Neural cell (in vitro differentiated cells): ENCODE data around the gene ACOXL. TPM values are rescaled to one million over a fixed set of nuclear protein-coding genes. Genes with fewer than 3 reads are reported as not detected.

Experiments used
- H2AFZ ChIP-seq: fragments of 200-600, 300-800 bp; sonication (generic), shearing (Covaris generic); 2 replicates; pipeline ENCODE4 v1.6.0; 2014; ENCODE audit warnings: low read depth, mild to moderate bottlenecking, antibody characterized with exemption, low read length, moderate library complexity
- H3F3A ChIP-seq: fragments of 200-600 bp; shearing (Covaris generic); 2 replicates; pipeline ENCODE4 v1.6.1; 2016; ENCODE audit warnings: mild to moderate bottlenecking, moderate library complexity, mixed read lengths, antibody characterized with exemption, low read length; ENCODE audit not compliant: insufficient read depth, poor library complexity, severe bottlenecking
- H3K27ac ChIP-seq: fragments of 200-600, 300-800 bp; sonication (generic), shearing (Covaris generic); 2 replicates; pipeline ENCODE4 v1.5.1; 2014; ENCODE audit warnings: mild to moderate bottlenecking, low read length, moderate library complexity
- H3K27me3 ChIP-seq: fragments of 300-800, 200-600 bp; sonication (generic), shearing (Covaris generic); 2 replicates; pipeline ENCODE4 v1.6.0; 2014; ENCODE audit warnings: mild to moderate bottlenecking, low read depth, low read length, moderate library complexity; ENCODE audit not compliant: insufficient read depth
- H3K36me3 ChIP-seq: fragments of 300-800, 200-600 bp; sonication (generic), shearing (Covaris generic); 2 replicates; pipeline ENCODE4 v1.5.1; 2014; ENCODE audit warnings: mild to moderate bottlenecking, antibody characterized with exemption, low read length, moderate library complexity; ENCODE audit not compliant: insufficient read depth
- H3K4me2 ChIP-seq: fragments of 300-800, 200-600 bp; sonication (generic), shearing (Covaris generic); 2 replicates; pipeline ENCODE4 v1.6.0; 2014; ENCODE audit warnings: mild to moderate bottlenecking, low read length
- H3K4me3 ChIP-seq: fragments of 300-800, 200-600 bp; sonication (generic), shearing (Covaris generic); 2 replicates; pipeline ENCODE4 v1.5.1; 2014; ENCODE audit warnings: mild to moderate bottlenecking, low read length, moderate library complexity
- H3K79me2 ChIP-seq: fragments of 200-600 bp; shearing (Covaris generic); replicated peaks from 2 replicates; pipeline ENCODE4 v1.6.0; 2014; ENCODE audit warnings: mild to moderate bottlenecking, low read length, moderate library complexity; ENCODE audit not compliant: insufficient read depth
- H3K9ac ChIP-seq: fragments of 300-800, 200-600 bp; sonication (generic), shearing (Covaris generic); 2 replicates; pipeline ENCODE4 v1.6.1; 2016; ENCODE audit warnings: mild to moderate bottlenecking, low read length, mixed read lengths
- H3K9me2 ChIP-seq: fragments of 200-600 bp; shearing (Covaris generic); 2 replicates; pipeline ENCODE4 v1.6.1; 2016; ENCODE audit warnings: mild to moderate bottlenecking, low read length, mixed read lengths; ENCODE audit not compliant: insufficient read depth
- H3K9me3 ChIP-seq: fragments of 200-600, 300-800 bp; sonication (generic), shearing (Covaris generic); 2 replicates; pipeline ENCODE4 v1.6.1; 2016; ENCODE audit warnings: mild to moderate bottlenecking, mixed run types, low read length, moderate library complexity, mixed read lengths
- H4K20me1 ChIP-seq: fragments of 200-600 bp; shearing (Covaris generic); 2 replicates; pipeline ENCODE4 v1.6.1; 2016; ENCODE audit warnings: mild to moderate bottlenecking, mixed run types; ENCODE audit not compliant: insufficient read depth
- CTCF ChIP-seq: fragments of 450-650 bp; IDR thresholded peaks from 2 replicates; pipeline ENCODE4 v1.5.1; 2014; ENCODE audit warnings: antibody characterized with exemption, mild to moderate bottlenecking, moderate library complexity; ENCODE audit not compliant: poor library complexity, severe bottlenecking
- EP300 ChIP-seq: fragments of 450-650 bp; conservative IDR thresholded peaks from 2 replicates; pipeline ENCODE4 v1.6.1; 2014; ENCODE audit warnings: antibody characterized with exemption, mild to moderate bottlenecking, moderate library complexity; ENCODE audit not compliant: poor library complexity, severe bottlenecking
- EZH2 ChIP-seq: fragments of 200-600, 300-800 bp; shearing (Covaris generic), sonication (generic); IDR thresholded peaks from 2 replicates; pipeline ENCODE4 v1.6.1; 2014; ENCODE audit warnings: antibody characterized with exemption, low read length, borderline replicate concordance, mild to moderate bottlenecking; ENCODE audit not compliant: insufficient read depth, poor library complexity, severe bottlenecking
- MXI1 ChIP-seq: fragments of 450-650 bp; conservative IDR thresholded peaks from 2 replicates; pipeline ENCODE4 v1.6.1; 2014; ENCODE audit warnings: antibody characterized with exemption, mild to moderate bottlenecking; ENCODE audit not compliant: poor library complexity, severe bottlenecking
- POLR2AphosphoS5 ChIP-seq: IDR thresholded peaks from 2 replicates; pipeline ENCODE4 v1.6.1; 2012
- RAD21 ChIP-seq: fragments of 450-650 bp; conservative IDR thresholded peaks from 2 replicates; pipeline ENCODE4 v1.6.1; 2014; ENCODE audit warnings: antibody characterized with exemption, mild to moderate bottlenecking, moderate library complexity
- REST ChIP-seq: IDR thresholded peaks from 2 replicates; pipeline ENCODE4 v1.6.1; 2012; ENCODE audit warnings: borderline replicate concordance
- SMC3 ChIP-seq: fragments of 450-650 bp; conservative IDR thresholded peaks from 2 replicates; pipeline ENCODE4 v1.6.1; 2014; ENCODE audit warnings: antibody characterized with exemption, mild to moderate bottlenecking, moderate library complexity; ENCODE audit not compliant: poor library complexity
- TAF1 ChIP-seq: IDR thresholded peaks from 2 replicates; pipeline ENCODE4 v1.6.1; 2012; ENCODE audit warnings: low read depth
- polyA plus RNA-seq: library from polyadenylated mRNA; depleted of rRNA; stranded (reverse); fragments of >200 nt; gene quantifications from 2 replicates; pipeline ENCODE4 v1.2.3, GENCODE V29; 2014

The ACOXL gene
- polyA plus RNA-seq, 1 donor from 2014 or later: not detected

GRCh38 chr2:111029181-111029927 is 297.0 kb downstream of the ACOXL start:
- Histone ChIP-seq H3K4me2 (no peak overlapping the region), H3F3A (no peaks in the 10 kb centered on the region), H3K9ac (no peak overlapping the region), H3K36me3 (no peaks in the 10 kb centered on the region), H3K27ac (no peak overlapping the region), H2AFZ (no peak overlapping the region), H3K4me3 (no peak overlapping the region), H3K9me2 (no peaks in the 10 kb centered on the region), H4K20me1 (no peaks in the 10 kb centered on the region), H3K9me3 (no peaks in the 10 kb centered on the region), H3K79me2 (no peaks in the 10 kb centered on the region), H3K27me3 (no peaks in the 10 kb centered on the region)
- no peak for TF ChIP-seq MXI1
- TF ChIP-seq RAD21: no peak
- TF ChIP-seq TAF1: no peak
- TF ChIP-seq EP300: no peak
- no peak for TF ChIP-seq SMC3
- no peak for TF ChIP-seq CTCF
- TF ChIP-seq REST: no peak
- no peak for TF ChIP-seq EZH2
- TF ChIP-seq POLR2AphosphoS5: no peak

GRCh38 chr2:111030260-111030891 is 298.0 kb downstream of the ACOXL start:
- Histone ChIP-seq H3K4me2 (no peak overlapping the region), H4K20me1 (no peaks in the 10 kb centered on the region), H2AFZ (no peak overlapping the region), H3K79me2 (no peaks in the 10 kb centered on the region), H3K36me3 (no peaks in the 10 kb centered on the region), H3K27me3 (no peaks in the 10 kb centered on the region), H3K9ac (no peak overlapping the region), H3K9me3 (no peaks in the 10 kb centered on the region), H3K27ac (peak overlapping the region; percentile 67), H3K4me3 (no peak overlapping the region), H3K9me2 (no peaks in the 10 kb centered on the region), H3F3A (no peaks in the 10 kb centered on the region)
- TF ChIP-seq EP300: no peak
- no peak for TF ChIP-seq TAF1
- TF ChIP-seq MXI1: no peak
